Inflammatory macrophage (primary cell): ENCODE data around the gene ZNF516.
A peak's percentile ranks its signal among the peaks of the same experiment; 100 is the strongest.

Experiments
- DNase-seq, 2 donors: peaks; one replicate each; pipeline ENCODE4 v3.0.0-alpha.2; 2020 to 2022

Gene ZNF516

GRCh38 chr18:76441668-76442412 is 53.2 kb downstream of the ZNF516 start:
- no peak for DNase-seq

GRCh38 chr18:76441002-76441667 is 53.9 kb downstream of the ZNF516 start:
- DNase-seq, result no peak

GRCh38 chr18:76437910-76438309 is 57.1 kb downstream of the ZNF516 start:
- DNase-seq, result no peak

- no peak for DNase-seq
Measured at GRCh38 chr18:76437011-76437410, 58.0 kb downstream of the ZNF516 start.

GRCh38 chr18:76436342-76436741 is 58.7 kb downstream of the ZNF516 start:
- no peak for DNase-seq

GRCh38 chr18:76435316-76435989 is 59.6 kb downstream of the ZNF516 start:
- DNase-seq, result no peak

GRCh38 chr18:76434452-76434851 is 60.6 kb downstream of the ZNF516 start:
- no peak for DNase-seq

GRCh38 chr18:76433788-76434187 is 61.3 kb downstream of the ZNF516 start:
- no peak for DNase-seq

- DNase-seq, result no peak
Measured at GRCh38 chr18:76432970-76433767, 61.9 kb downstream of the ZNF516 start.

GRCh38 chr18:76432274-76432755 is 62.7 kb downstream of the ZNF516 start:
- no peak for DNase-seq

- no peak for DNase-seq
Measured at GRCh38 chr18:76431437-76432273, 63.4 kb downstream of the ZNF516 start.

GRCh38 chr18:76430636-76431035 is 64.4 kb downstream of the ZNF516 start:
- no peak for DNase-seq

GRCh38 chr18:76429262-76430126 is 65.5 kb downstream of the ZNF516 start:
- no peak for DNase-seq

- peak in 1 of 2 donors; percentile 49 for DNase-seq
Measured at GRCh38 chr18:76428396-76429261, 66.4 kb downstream of the ZNF516 start.

GRCh38 chr18:76426737-76427305 is 68.2 kb downstream of the ZNF516 start:
- DNase-seq, result no peak

- DNase-seq, result peak; percentile 8 to 45
Measured at GRCh38 chr18:76425146-76426131, 69.6 kb downstream of the ZNF516 start.

- no peak for DNase-seq
Measured at GRCh38 chr18:76422838-76423237, 72.2 kb downstream of the ZNF516 start.

- DNase-seq, result no peak
Measured at GRCh38 chr18:76422121-76422520, 72.9 kb downstream of the ZNF516 start.
